ENCODE results near the gene NPEPPS.

Gene NPEPPS

DNA sequence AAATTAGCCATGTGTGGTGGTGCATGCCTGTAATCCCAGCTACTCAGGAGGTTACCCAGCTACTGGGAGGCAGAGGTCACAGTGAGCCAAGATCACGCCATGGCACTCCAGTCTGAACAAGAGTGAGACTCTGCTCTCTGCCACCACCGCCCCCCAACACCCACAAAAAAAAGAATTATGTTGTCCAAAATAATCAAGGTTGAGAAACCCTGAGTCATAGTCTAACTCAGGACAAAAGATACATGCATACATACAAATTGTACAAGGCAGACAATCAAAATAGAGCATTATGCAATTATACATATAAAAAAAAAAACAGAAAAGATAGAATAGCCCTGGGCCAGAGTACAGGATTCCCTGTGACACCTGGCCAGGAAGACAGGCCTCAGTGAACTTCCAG is 112.2 kb downstream of the NPEPPS start:
- Histone ChIP-seq H3K4me3 (ENCODE audit: low read depth, low read length) (no peak overlapping the region), H3K9me3 (ENCODE audit: severe bottlenecking) (no peaks in the 10 kb centered on the region), H3K27me3 (ENCODE audit: insufficient read depth, low read depth, severe bottlenecking) (no peaks in the 10 kb centered on the region), H3K36me3 (no peaks in the 10 kb centered on the region; the same call in 1 of the 2 replicates), H3K27ac (no peak overlapping the region)
- DNase-seq: no peak
- no peak for TF ChIP-seq CTCF (IDR thresholded peaks at IDR 0.05; ENCODE audit: low read depth, low read length)

DNA sequence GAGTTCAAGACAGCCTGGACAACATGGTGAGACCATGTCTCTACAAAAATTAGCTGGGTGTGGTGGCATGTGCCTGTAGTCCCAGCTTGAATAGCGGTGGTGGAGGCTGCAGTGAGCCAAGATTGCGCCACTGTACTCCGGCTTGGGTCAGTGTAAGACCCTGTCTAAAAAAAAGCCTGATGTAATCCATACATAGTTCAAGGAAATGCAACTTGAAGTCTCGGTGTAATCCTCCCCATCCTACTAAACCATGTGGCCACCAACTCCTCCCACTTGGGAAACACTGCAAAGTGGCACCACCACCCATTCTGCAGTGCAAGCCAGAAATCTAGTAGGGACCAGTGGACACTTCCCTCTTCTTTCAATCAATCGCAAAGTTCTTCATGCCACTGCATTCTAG is 113.4 kb downstream of the NPEPPS start:
- H3K27me3 ChIP-seq (ENCODE audit: insufficient read depth, low read depth, severe bottlenecking): no peaks in the 10 kb centered on the region
- H3K9me3 ChIP-seq (ENCODE audit: severe bottlenecking): no peaks in the 10 kb centered on the region
- H3K36me3 ChIP-seq: no peaks in the 10 kb centered on the region
- no peak overlapping the region for H3K27ac ChIP-seq
- DNase-seq: no peak
- TF ChIP-seq CTCF (IDR thresholded peaks at IDR 0.05; ENCODE audit: low read depth, low read length): no peak
- no peak overlapping the region for H3K4me3 ChIP-seq (ENCODE audit: low read depth, low read length)

DNA sequence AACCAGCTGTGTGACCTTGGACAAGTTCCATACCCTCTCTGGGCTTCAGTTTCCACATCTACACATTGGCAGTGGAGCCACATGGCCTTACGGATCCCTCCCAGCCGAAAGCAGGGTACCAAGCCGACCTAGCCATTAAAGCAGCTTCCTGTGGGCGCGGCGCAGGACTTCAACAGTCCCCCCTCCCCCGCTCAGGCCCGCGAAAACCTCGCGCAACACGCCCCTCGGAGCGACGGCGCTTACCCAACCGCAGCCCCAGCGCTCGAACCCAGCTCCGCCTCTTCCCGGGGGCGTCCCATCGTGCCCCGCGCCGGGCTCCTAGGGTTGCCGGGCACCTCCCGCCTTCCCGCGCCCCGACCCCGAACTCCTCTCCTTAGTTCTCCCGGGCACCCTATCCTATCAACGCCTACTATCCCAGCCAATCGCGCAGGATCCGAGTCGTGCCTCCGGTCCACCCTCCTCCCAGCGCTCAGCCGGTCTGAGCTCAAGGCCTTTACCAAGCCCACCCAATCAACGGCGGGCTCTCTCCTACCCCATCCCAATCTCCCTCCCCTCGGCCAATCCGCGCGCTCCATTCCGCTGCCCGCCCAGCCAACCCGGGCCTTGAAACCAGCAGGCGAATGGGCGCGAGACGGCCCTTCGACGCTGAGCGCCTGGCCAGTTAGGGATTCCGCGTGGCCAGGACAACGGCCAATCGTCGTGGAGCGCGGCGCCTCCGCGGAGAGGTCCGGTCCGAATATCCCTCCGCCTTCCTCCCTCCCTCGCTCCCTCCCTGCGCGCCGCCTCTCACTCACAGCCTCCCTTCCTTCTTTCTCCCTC is 118.5 kb downstream of the NPEPPS start, which contains the start of gene KPNB1:
KPNB1 (plus strand) TSS at position 767 of the 819 bp plus-strand sequence. CDS start 326 bp downstream, outside the sequence.
- H3K4me3 ChIP-seq (ENCODE audit: low read depth, low read length): peak within 1 kb of the TSS; percentile 88
- peak; percentile 100 for DNase-seq
- no peak for TF ChIP-seq CTCF (IDR thresholded peaks at IDR 0.05; ENCODE audit: low read depth, low read length)
- no peaks in the 10 kb centered on the region for H3K27me3 ChIP-seq (ENCODE audit: insufficient read depth, low read depth, severe bottlenecking)
- peaks cover 37% of the 10 kb centered on the region for H3K36me3 ChIP-seq
- H3K27ac ChIP-seq: peak within 1 kb of the TSS; percentile 97
- no peaks in the 10 kb centered on the region for H3K9me3 ChIP-seq (ENCODE audit: severe bottlenecking)

DNA sequence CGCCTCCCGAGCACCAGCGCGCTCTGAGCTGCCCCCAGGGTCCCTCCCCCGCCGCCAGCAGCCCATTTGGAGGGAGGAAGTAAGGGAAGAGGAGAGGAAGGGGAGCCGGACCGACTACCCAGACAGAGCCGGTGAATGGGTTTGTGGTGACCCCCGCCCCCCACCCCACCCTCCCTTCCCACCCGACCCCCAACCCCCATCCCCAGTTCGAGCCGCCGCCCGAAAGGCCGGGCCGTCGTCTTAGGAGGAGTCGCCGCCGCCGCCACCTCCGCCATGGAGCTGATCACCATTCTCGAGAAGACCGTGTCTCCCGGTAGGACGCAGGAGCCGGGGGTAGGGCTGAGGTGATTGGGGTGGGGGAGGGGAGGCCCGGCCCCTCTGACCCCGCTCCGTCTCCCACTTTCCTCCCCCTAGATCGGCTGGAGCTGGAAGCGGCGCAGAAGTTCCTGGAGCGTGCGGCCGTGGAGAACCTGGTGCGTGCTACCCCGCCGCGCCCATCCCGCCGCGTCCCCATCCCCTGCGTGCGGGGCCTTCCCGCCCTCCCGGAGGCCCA is 119.1 kb downstream of the NPEPPS start:
- no peak for TF ChIP-seq CTCF (IDR thresholded peaks at IDR 0.05; ENCODE audit: low read depth, low read length)
- Histone ChIP-seq H3K27me3 (ENCODE audit: insufficient read depth, low read depth, severe bottlenecking) (no peaks in the 10 kb centered on the region), H3K36me3 (peaks cover 44% of the 10 kb centered on the region), H3K27ac (peak overlapping the region; percentile 97), H3K9me3 (ENCODE audit: severe bottlenecking) (no peaks in the 10 kb centered on the region), H3K4me3 (ENCODE audit: low read depth, low read length) (peak overlapping the region; percentile 79)
- DNase-seq: no peak

DNA sequence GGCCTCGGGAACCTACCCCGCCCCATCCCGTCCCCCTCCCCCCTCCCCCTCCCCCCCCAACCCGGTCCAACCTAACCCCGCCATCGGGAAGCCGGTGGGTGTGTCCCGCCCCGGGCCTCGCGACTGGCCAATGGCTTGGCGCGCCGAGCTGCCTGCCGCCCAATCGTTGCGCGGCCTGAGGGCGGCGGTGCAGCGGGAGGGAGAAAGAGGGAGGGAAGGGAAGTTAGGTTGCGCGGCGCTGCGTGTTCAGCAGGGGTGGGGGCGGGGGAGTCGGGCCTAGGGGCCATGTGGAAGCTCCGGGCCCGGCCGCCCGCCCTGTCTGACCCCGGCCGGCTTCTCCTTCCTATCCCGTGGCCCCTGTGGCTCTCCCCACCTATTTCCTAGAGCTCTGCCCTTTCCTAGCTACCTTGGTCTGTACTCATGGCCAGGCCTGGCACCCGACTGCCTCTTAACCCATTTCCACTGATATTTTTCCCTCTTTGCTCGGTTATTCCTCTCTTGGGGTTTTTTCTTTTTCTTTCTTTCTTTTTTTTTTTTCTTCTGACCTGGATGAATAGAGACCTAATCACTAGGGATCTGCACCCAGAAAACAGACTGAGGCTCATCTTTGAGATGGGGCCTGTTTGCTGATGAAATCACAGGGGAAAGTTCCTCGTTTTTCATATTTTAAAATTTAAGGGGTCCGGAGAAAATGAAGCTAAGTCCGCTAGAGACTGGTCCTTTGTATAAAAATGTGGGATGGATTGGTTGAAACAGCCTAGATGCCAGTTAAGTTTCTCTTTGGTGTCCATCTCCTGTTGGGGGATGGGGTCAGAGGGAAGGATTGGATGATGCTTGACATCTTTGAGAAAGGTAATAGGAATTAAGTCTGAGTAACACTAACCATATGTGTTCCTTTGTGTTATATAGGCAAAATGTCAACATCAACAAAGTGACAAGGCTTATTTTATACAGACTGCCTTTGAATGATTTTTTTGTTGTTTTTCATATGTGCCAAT is 119.9 kb downstream of the NPEPPS start:
- DNase-seq: peak; percentile 99
- no peak for TF ChIP-seq CTCF (IDR thresholded peaks at IDR 0.05; ENCODE audit: low read depth, low read length)
- H3K27me3 ChIP-seq (ENCODE audit: insufficient read depth, low read depth, severe bottlenecking): no peaks in the 10 kb centered on the region
- H3K36me3 ChIP-seq: peaks cover 52% of the 10 kb centered on the region
- no peaks in the 10 kb centered on the region for H3K9me3 ChIP-seq (ENCODE audit: severe bottlenecking)
- H3K4me3 ChIP-seq (ENCODE audit: low read depth, low read length): peak overlapping the region; percentile 88
- peak overlapping the region; percentile 97 for H3K27ac ChIP-seq
